H1 (cell line): ENCODE results near the gene MTERF1. TPM values are rescaled to one million over a fixed set of nuclear protein-coding genes. Genes with fewer than 3 reads are reported as not detected.

Source experiments
- CTCF ChIA-PET: fragments of 300-600 bp; sonication (Branson Sonifier 250); formaldehyde crosslinking; loops from one replicate; lab custom pipeline; 2021; ENCODE audit not compliant: partially characterized antibody; lab: Charles Lee
- POLR2A ChIA-PET: fragments of 300-600 bp; sonication (Branson Sonifier 250); formaldehyde crosslinking; loops from one replicate; lab custom pipeline; 2021; ENCODE audit warnings: inconsistent platforms; ENCODE audit not compliant: partially characterized antibody; lab: Charles Lee
- DNase-seq, 2 experiments: peaks; one replicate each; pipeline versions ENCODE4 v3.0.0 to v3.0.0-alpha.2; 2010 to 2022; ENCODE audit warnings: low spot score in 2 of 2, low read depth in 1 of 2, mixed read lengths in 1 of 2
- FAIRE-seq: peaks from 2 replicates; lab custom pipeline; 2011; peaks lifted over from hg19 to GRCh38; lab: Jason Lieb, UNC
- H2AFZ ChIP-seq: 2 replicates; pipeline ENCODE4 v1.8.1; 2012; ENCODE audit warnings: low read length, inconsistent platforms
- H2AK5ac ChIP-seq: 2 replicates; pipeline ENCODE4 v1.6.1; 2013; ENCODE audit warnings: low read depth, low read length
- H2BK120ac ChIP-seq: replicated peaks from 2 replicates; pipeline ENCODE3; 2013; ENCODE audit warnings: low read depth, low read length, inconsistent platforms
- H2BK12ac ChIP-seq: 2 replicates; pipeline ENCODE4 v1.6.1; 2013; ENCODE audit warnings: low read depth, low read length
- H2BK15ac ChIP-seq: 2 replicates; pipeline ENCODE4 v1.6.1; 2013; ENCODE audit warnings: low read length
- H2BK20ac ChIP-seq: 2 replicates; pipeline ENCODE4 v1.6.1; 2013; ENCODE audit warnings: low read length
- H2BK5ac ChIP-seq: 2 replicates; pipeline ENCODE4 v1.6.1; 2013; ENCODE audit warnings: low read depth, low read length
- H3K14ac ChIP-seq: 2 replicates; pipeline ENCODE4 v1.6.1; 2013; ENCODE audit warnings: inconsistent platforms; ENCODE audit not compliant: insufficient read length
- H3K18ac ChIP-seq: 2 replicates; pipeline ENCODE4 v1.6.1; 2013; ENCODE audit warnings: low read length; ENCODE audit errors: extremely low read depth
- H3K23ac ChIP-seq: 2 replicates; pipeline ENCODE4 v1.6.1; 2013; ENCODE audit warnings: inconsistent platforms; ENCODE audit not compliant: insufficient read length
- H3K23me2 ChIP-seq: 2 replicates; pipeline ENCODE4 v1.6.1; 2013; ENCODE audit warnings: low read depth, low read length
- H3K27ac ChIP-seq: 2 replicates; pipeline ENCODE4 v1.6.1; 2011; ENCODE audit warnings: low read depth, low read length, inconsistent platforms
- H3K27me3 ChIP-seq, 4 experiments: replicated peaks in 1 of 4; 1 replicate in 1 of 4; 2 replicates in 3 of 4; pipeline versions ENCODE4 v1.6.1 to v1.8.1; 2011 to 2013; ENCODE audit warnings: low read length in 3 of 4, mild to moderate bottlenecking in 3 of 4, inconsistent platforms in 2 of 4, mixed read lengths in 2 of 4, moderate library complexity in 1 of 4; ENCODE audit not compliant: control insufficient read depth in 3 of 4, insufficient read depth in 3 of 4; ENCODE audit errors: extremely low read depth in 1 of 4
- H3K36me3 ChIP-seq, 4 experiments: 2 replicates each; pipeline versions ENCODE4 v1.6.1 to v1.8.1; 2011 to 2013; ENCODE audit warnings: mild to moderate bottlenecking in 4 of 4, low read length in 3 of 4, moderate library complexity in 2 of 4, control low read depth in 1 of 4, inconsistent platforms in 1 of 4; ENCODE audit not compliant: insufficient read depth in 4 of 4, control insufficient read depth in 2 of 4
- H3K4ac ChIP-seq: replicated peaks from 2 replicates; pipeline ENCODE3; 2013; ENCODE audit warnings: low read length, low read depth, mixed read lengths, inconsistent platforms; ENCODE audit not compliant: insufficient read length
- H3K4me1 ChIP-seq, 4 experiments: replicated peaks in 1 of 4; 1 replicate in 1 of 4; 2 replicates in 3 of 4; pipeline versions ENCODE4 v1.6.1 to v1.8.1; 2011 to 2013; ENCODE audit warnings: low read length in 3 of 4, inconsistent platforms in 2 of 4, mixed read lengths in 1 of 4; ENCODE audit not compliant: insufficient read depth in 4 of 4, control insufficient read depth in 3 of 4
- H3K4me2 ChIP-seq, 2 experiments: 2 replicates each; pipeline versions ENCODE4 v1.6.1 to v1.8.1; 2011 to 2013; ENCODE audit warnings: low read depth in 2 of 2, low read length in 2 of 2, control low read depth in 1 of 2, inconsistent platforms in 1 of 2, mild to moderate bottlenecking in 1 of 2; ENCODE audit not compliant: insufficient read depth in 1 of 2
- H3K4me3 ChIP-seq, 4 experiments: fragments of 200-600, 300-600 bp in 1 of 4; sonication (generic), shearing (Covaris generic), sonication (Bioruptor Twin) in 1 of 4; 2 replicates each; pipeline versions ENCODE4 v1.5.1 to v1.8.1; 2011 to 2016; ENCODE audit warnings: low read length in 4 of 4, low read depth in 3 of 4, control low read depth in 2 of 4, inconsistent platforms in 2 of 4, mild to moderate bottlenecking in 2 of 4, mixed read lengths in 1 of 4, moderate library complexity in 1 of 4; ENCODE audit not compliant: insufficient read depth in 2 of 4; ENCODE audit errors: extremely low read depth in 1 of 4
- H3K56ac ChIP-seq: replicated peaks from 2 replicates; pipeline ENCODE3; 2013; ENCODE audit warnings: low read depth, mild to moderate bottlenecking, mixed read lengths, low read length, inconsistent platforms; ENCODE audit not compliant: insufficient read length
- H3K79me1 ChIP-seq: 2 replicates; pipeline ENCODE4 v1.6.1; 2013; ENCODE audit warnings: low read depth, low read length, control low read depth
- H3K79me2 ChIP-seq, 2 experiments: 2 replicates each; pipeline versions ENCODE4 v1.6.1 to v1.8.1; 2012 to 2013; ENCODE audit warnings: low read length in 2 of 2, mild to moderate bottlenecking in 2 of 2, inconsistent platforms in 1 of 2; ENCODE audit not compliant: insufficient read depth in 2 of 2, control insufficient read depth in 1 of 2
- H3K9ac ChIP-seq, 4 experiments: replicated peaks in 1 of 4; 1 replicate in 1 of 4; 2 replicates in 3 of 4; pipeline versions ENCODE4 v1.6.1 to v1.8.1; 2011 to 2013; ENCODE audit warnings: low read depth in 3 of 4, low read length in 3 of 4, control low read depth in 2 of 4, mild to moderate bottlenecking in 2 of 4, moderate library complexity in 2 of 4, inconsistent platforms in 1 of 4; ENCODE audit errors: extremely low read depth in 1 of 4
- H3K9me3 ChIP-seq, 2 experiments: 2 replicates each; pipeline versions ENCODE4 v1.6.1 to v1.8.1; 2012 to 2013; ENCODE audit warnings: mild to moderate bottlenecking in 2 of 2, moderate library complexity in 2 of 2, control low read depth in 1 of 2, inconsistent platforms in 1 of 2, low read depth in 1 of 2, low read length in 1 of 2, mixed read lengths in 1 of 2; ENCODE audit not compliant: insufficient read depth in 2 of 2
- H4K20me1 ChIP-seq, 2 experiments: replicated peaks in 1 of 2; 2 replicates each; pipeline versions ENCODE3 to v1.8.1; 2011 to 2013; ENCODE audit warnings: inconsistent platforms in 2 of 2, low read length in 2 of 2, mild to moderate bottlenecking in 1 of 2; ENCODE audit not compliant: insufficient read depth in 2 of 2, control insufficient read depth in 1 of 2
- H4K5ac ChIP-seq: 2 replicates; pipeline ENCODE4 v1.6.1; 2013; ENCODE audit warnings: low read length, low read depth, mixed read lengths, inconsistent platforms; ENCODE audit not compliant: insufficient read length
- H4K8ac ChIP-seq: 2 replicates; pipeline ENCODE4 v1.8.0; 2013; ENCODE audit warnings: mild to moderate bottlenecking, moderate library complexity, low read length, inconsistent platforms; ENCODE audit not compliant: insufficient read depth; ENCODE audit errors: extremely low read depth
- H4K91ac ChIP-seq: replicated peaks from 2 replicates; pipeline ENCODE3; 2013; ENCODE audit warnings: low read length, mixed read lengths, inconsistent platforms; ENCODE audit not compliant: insufficient read length
- KDM5A ChIP-seq: fragments of 200-600 bp; IDR thresholded peaks from 2 replicates; pipeline ENCODE4 v1.7.1; 2012; ENCODE audit warnings: mild to moderate bottlenecking, low read length, inconsistent platforms, mixed read lengths
- RFX5 ChIP-seq: IDR thresholded peaks from 2 replicates; pipeline ENCODE4 v1.6.1; 2011; ENCODE audit warnings: low read depth, low read length, improper control_type of control experiment, borderline replicate concordance
- WGBS, 2 experiments: shearing (Covaris generic) in 1 of 2; methylation state at CpG; one replicate each; pipeline versions ENCODE4 v1.1.6 to v1.1.7; 2013 to 2015; ENCODE audit warnings: low lambda C conversion rate in 2 of 2, mixed read lengths in 2 of 2, inconsistent platforms in 1 of 2, low coverage in 1 of 2, missing lambda C conversion rate in 1 of 2; ENCODE audit not compliant: insufficient replicate concordance in 2 of 2, insufficient coverage in 1 of 2, insufficient read length in 1 of 2; ENCODE audit errors: extremely low coverage in 1 of 2, missing lambda C conversion rate in 1 of 2; 5-methylcytosine and 5-hydroxymethylcytosine counted together
- polyA plus RNA-seq, 7 experiments: library from polyadenylated mRNA; depleted of rRNA in 3 of 7; stranded (reverse) in 5 of 7; unstranded in 2 of 7; fragments of >200 nt in 5 of 7; fragments of 200-250 nt in 2 of 7; gene quantifications; 1 replicate in 5 of 7; 2 replicates in 1 of 7; 4 replicates in 1 of 7; pipeline versions ENCODE4 v1.2.1 to v1.2.3, GENCODE V29; 2011 to 2013; ENCODE audit warnings: missing spikeins in 2 of 7, mixed read lengths in 2 of 7
- total RNA-seq: library from RNA; stranded (reverse); fragmentation: NEBNext Ultra II Directional; extraction: Animal tissue kit (Norgen Biotek cat#: 25700); gene quantifications from 2 replicates; pipeline ENCODE4 v1.2.1, GENCODE V29; 2021

The MTERF1 gene
- total and polyA plus RNA-seq, 2 of the 8 experiments (the other 6 are each of a cell fraction or from before 2014, with no cell fraction given) = 4.5 to 12.6 TPM

DNA sequence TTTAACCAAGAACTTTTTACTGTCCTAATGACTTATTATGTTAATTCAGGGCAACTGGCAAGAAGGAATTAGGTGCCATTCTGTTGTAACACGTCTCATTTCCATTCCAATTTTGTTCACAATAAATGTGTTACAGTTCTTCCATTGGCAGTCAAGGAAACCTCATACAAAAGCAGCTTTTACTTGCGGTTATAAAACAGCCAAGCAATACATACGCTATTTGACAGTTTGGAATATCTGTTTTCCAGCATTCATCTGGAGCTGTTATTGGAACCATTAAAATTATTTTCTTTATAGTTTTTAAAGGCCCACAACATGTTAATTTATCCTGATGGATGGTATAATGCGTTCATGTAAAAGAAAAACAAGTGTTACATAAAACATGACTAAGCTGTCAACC, 33.3 kb downstream of the MTERF1 start:
- Histone ChIP-seq H2BK120ac (no peak overlapping the region), H4K8ac (no peak overlapping the region), H3K18ac (no peak overlapping the region), H3K27ac (no peak overlapping the region), H2BK20ac (no peak overlapping the region), H3K36me3 (no peaks in the 10 kb centered on the region), H3K14ac (no peak overlapping the region), H3K4me2 (no peak overlapping the region), H3K9ac (no peak overlapping the region), H3K23me2 (no peaks in the 10 kb centered on the region), H3K4ac (no peak overlapping the region), H3K4me1 (no peaks in the 10 kb centered on the region), H3K56ac (no peak overlapping the region), H3K27me3 (no peaks in the 10 kb centered on the region), H2AK5ac (no peak overlapping the region), H2BK15ac (no peak overlapping the region), H2BK12ac (no peak overlapping the region), H2BK5ac (no peak overlapping the region), H3K9me3 (no peaks in the 10 kb centered on the region), H2AFZ (no peak overlapping the region), H3K23ac (no peak overlapping the region), H3K79me1 (no peaks in the 10 kb centered on the region), H3K4me3 (no peak overlapping the region), H3K79me2 (no peaks in the 10 kb centered on the region), H4K91ac (no peak overlapping the region), H4K5ac (no peak overlapping the region), H4K20me1 (no peaks in the 10 kb centered on the region)
- CTCF ChIA-PET = interaction anchor here (1.1 to 3.1 kb wide), 2 partner anchors 17 to 33 kb away, joined by 3 to 10 read pairs; partner anchors contain the start of gene MTERF1
- TF ChIP-seq KDM5A (no peak), RFX5 (no peak)
- DNase-seq = no peak
- POLR2A ChIA-PET = no interaction called here
- FAIRE-seq = no peak
- WGBS, 2 experiments = 91% methylated on average over 4 of the region's 4 CpGs; no CpG with 5 or more reads in 1 of the 2 experiments
